ENCODE data around the gene ADAM30.

- TF ChIP-seq CTCF (conservative IDR thresholded peaks at IDR 0.05 in 1 of 2, IDR thresholded peaks at IDR 0.05 in 1 of 2; ENCODE audit: low read depth in 1 of 2, low read length in 2 of 2), result no peak
- no peak for TF ChIP-seq EZH2 (IDR thresholded peaks at IDR 0.05; ENCODE audit: low read length, missing control alignments)
Measured at GRCh38 chr1:119906927-119907652, 10.8 kb upstream of the ADAM30 start.
